Thoracic aorta (tissue), 2 donors: ENCODE results near the gene UAP1L1. TPM values are rescaled to one million over a fixed set of nuclear protein-coding genes. Genes with fewer than 3 reads are reported as not detected.

Experiments
- ATAC-seq: fragments of 150-250 bp; one replicate; pipeline ENCODE4 v1.8.0; 2017; ENCODE audit warnings: low read depth; ENCODE audit not compliant: insufficient number of reproducible peaks, low FRiP score
- DNase-seq: peaks from one replicate; pipeline ENCODE4 v3.0.0-alpha.2; 2020; ENCODE audit warnings: low spot score
- H3K27ac ChIP-seq, 2 donors: fragments of 200-600 bp; sonication (generic); 1 replicate in 1 of 2; 2 replicates in 1 of 2; pipeline ENCODE4 v1.5.1; 2016; ENCODE audit warnings: mild to moderate bottlenecking in 2 of 2, moderate library complexity in 2 of 2
- H3K27me3 ChIP-seq: fragments of 200-600 bp; sonication (generic); replicated peaks from 2 replicates; pipeline ENCODE4 v1.6.0; 2016; ENCODE audit warnings: mild to moderate bottlenecking; ENCODE audit not compliant: insufficient read depth
- H3K36me3 ChIP-seq: fragments of 200-600 bp; sonication (generic); one replicate; pipeline ENCODE4 v1.5.1; 2016
- H3K4me1 ChIP-seq, 2 donors: fragments of 200-600 bp; sonication (generic); 1 replicate in 1 of 2; 2 replicates in 1 of 2; pipeline versions ENCODE4 v1.5.1 to v1.6.0; 2016; ENCODE audit warnings: low read depth in 2 of 2, mild to moderate bottlenecking in 1 of 2; ENCODE audit not compliant: control insufficient read depth in 1 of 2
- H3K4me3 ChIP-seq: fragments of 200-600 bp; sonication (generic); 2 replicates; pipeline ENCODE4 v1.5.1; 2016; ENCODE audit warnings: mild to moderate bottlenecking
- H3K9me3 ChIP-seq: fragments of 200-600 bp; sonication (generic); 2 replicates; pipeline ENCODE4 v1.5.1; 2016
- CTCF ChIP-seq: fragments of 200-600 bp; sonication (generic); IDR thresholded peaks from one replicate; pipeline ENCODE4 v1.5.1; 2019; ENCODE audit warnings: antibody characterized with exemption
- total RNA-seq, 2 donors: library from RNA; depleted of rRNA; stranded (reverse); fragments of >200 nt; gene quantifications; one replicate each; pipeline versions ENCODE4 v1.1.0 to v1.2.3, GENCODE V29; 2016

The UAP1L1 gene
- total RNA-seq, 2 donors from 2014 or later = 9.6 to 11.4 TPM

- Histone ChIP-seq H3K9me3 (no peaks in the 10 kb centered on the region), H3K27ac (no peak overlapping the region), H3K36me3 (peaks cover 5% of the 10 kb centered on the region), H3K4me3 (peak overlapping the region; percentile 58), H3K27me3 (no peaks in the 10 kb centered on the region), H3K4me1 (peaks cover 5 to 19% of the 10 kb centered on the region in 2 donors)
- no peak for TF ChIP-seq CTCF
- ATAC-seq (no peak), DNase-seq (no peak)
Measured at GRCh38 chr9:137113385-137114159, 36.3 kb downstream of the UAP1L1 start.

- Histone ChIP-seq H3K36me3 (peaks cover 5% of the 10 kb centered on the region), H3K27me3 (no peaks in the 10 kb centered on the region), H3K4me1 (peaks cover 5 to 19% of the 10 kb centered on the region in 2 donors), H3K27ac (no peak overlapping the region), H3K4me3 (peak overlapping the region; percentile 93), H3K9me3 (no peaks in the 10 kb centered on the region)
- no peak for TF ChIP-seq CTCF
- no peak for ATAC-seq
- DNase-seq = no peak
Measured at GRCh38 chr9:137114220-137114612, 36.9 kb downstream of the UAP1L1 start.

DNA sequence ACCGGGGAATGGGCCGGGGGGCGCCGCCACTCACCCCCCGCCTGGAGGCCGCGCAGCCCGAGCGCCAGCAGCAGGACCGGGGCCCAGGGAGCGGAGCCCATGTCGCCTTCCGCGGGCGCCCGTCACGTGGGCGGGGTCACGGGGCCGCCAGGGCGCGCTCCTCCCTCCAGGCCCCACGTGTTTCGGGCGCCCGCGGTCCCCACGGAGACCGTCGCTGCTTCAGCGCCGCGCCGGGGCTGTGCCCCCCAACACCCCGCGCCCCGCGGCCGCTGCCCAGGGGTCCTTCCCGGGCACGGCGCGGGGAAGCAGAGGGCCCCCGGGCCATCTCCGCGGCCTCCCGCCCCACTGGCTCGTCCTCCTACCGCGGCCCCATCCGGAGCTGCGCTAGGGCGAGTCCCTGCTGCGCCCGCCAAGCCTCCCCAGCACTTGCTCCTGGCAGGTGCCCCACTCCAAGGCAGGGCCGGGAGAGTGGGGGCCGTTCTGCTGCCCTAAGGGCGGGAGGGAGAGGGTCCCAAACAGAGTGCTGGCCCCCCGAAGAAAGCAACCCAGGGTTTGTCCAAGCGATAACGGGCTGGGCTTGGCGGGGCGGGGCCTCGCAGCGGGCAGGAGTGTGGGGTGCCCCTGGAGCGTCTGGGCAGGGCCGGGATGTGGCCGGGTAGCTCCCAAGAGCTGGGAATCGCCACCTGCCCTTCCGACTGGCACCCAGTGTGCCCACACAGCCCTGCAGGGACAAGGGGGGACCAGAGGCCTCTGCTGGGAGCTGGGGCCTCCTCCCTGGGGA is 37.5 kb downstream of the UAP1L1 start, which contains the start of gene DPP7:
Gene DPP7, minus strand, starts transcription at position 121 of the 781 bp plus-strand sequence. Its CDS starts 20 bp downstream, at position 101.
- peak within 1 kb of the TSS; percentile 93 for H3K4me3 ChIP-seq
- H3K36me3 ChIP-seq = peaks cover 5% of the 10 kb centered on the region
- ATAC-seq (no peak), DNase-seq (no peak)
- no peaks in the 10 kb centered on the region for H3K27me3 ChIP-seq
- peaks cover 5 to 19% of the 10 kb centered on the region in 2 donors for H3K4me1 ChIP-seq
- H3K27ac ChIP-seq = no peak within 1 kb of the TSS
- no peaks in the 10 kb centered on the region for H3K9me3 ChIP-seq
- no peak for TF ChIP-seq CTCF

DNA sequence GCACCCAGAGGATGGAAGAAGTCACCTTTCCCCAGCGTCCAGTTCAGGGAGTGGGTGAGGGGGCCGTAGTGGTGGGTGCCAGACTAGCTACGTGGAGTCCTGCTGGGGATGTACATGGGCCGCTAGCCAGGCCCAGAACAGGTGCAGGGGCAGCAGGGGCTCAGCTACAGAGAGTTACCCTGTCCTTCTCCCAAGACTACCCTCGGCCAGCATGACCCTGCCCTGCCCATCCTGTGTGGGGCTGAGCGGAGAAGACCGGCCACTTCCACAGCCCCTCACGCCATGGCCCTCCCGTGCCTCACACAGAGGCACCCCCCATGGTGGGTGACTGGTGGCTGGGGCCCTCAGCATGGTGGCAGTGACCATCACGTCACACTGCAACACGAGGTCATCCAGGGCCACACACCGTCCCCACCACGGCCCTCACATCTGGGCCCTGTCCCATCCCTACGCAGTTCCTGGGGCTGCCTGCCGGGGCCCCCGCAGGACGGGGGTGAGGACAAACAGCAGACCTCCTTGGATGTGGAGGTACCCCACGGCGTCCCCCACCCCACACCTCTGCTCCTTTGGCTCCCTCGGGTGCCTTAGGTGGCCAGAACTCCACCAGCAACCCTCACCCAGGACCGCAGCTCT is 38.2 kb downstream of the UAP1L1 start:
- H3K36me3 ChIP-seq = peaks cover 5% of the 10 kb centered on the region
- H3K27ac ChIP-seq = peak overlapping the region in 1 of 2 donors; percentile 11
- DNase-seq (no peak), ATAC-seq (no peak)
- no peaks in the 10 kb centered on the region for H3K9me3 ChIP-seq
- H3K4me1 ChIP-seq = peaks cover 5 to 19% of the 10 kb centered on the region in 2 donors
- H3K4me3 ChIP-seq = peak overlapping the region; percentile 93
- H3K27me3 ChIP-seq = no peaks in the 10 kb centered on the region
- no peak for TF ChIP-seq CTCF

- peaks cover 5 to 19% of the 10 kb centered on the region in 2 donors for H3K4me1 ChIP-seq
- H3K27me3 ChIP-seq = no peaks in the 10 kb centered on the region
- DNase-seq = no peak
- no peaks in the 10 kb centered on the region for H3K9me3 ChIP-seq
- peak overlapping the region in 1 of 2 donors; percentile 11 for H3K27ac ChIP-seq
- H3K36me3 ChIP-seq = peaks cover 5% of the 10 kb centered on the region
- no peak overlapping the region for H3K4me3 ChIP-seq
- TF ChIP-seq CTCF = no peak
- no peak for ATAC-seq
Measured at GRCh38 chr9:137116027-137116507, 38.8 kb downstream of the UAP1L1 start.
